ENCODE measurements around the gene BICC1. TPM values are rescaled to one million over a fixed set of nuclear protein-coding genes. Genes with fewer than 3 reads are reported as not detected.

BICC1 gene
- total RNA-seq, 1 experiment from 2014 or later: 0.67 TPM

- no peak for ATAC-seq
- intact Hi-C loops (cut with micrococcal nuclease; ENCODE audit: unreplicated experiment) (no loop called here), in situ Hi-C loops (cut with HindIII; ENCODE audit: low pct_unique_long_range_greater_than_20kb, low sequenced_read_pairs) (no loop called here)
- no peaks in the 10 kb centered on the region for H3K27me3 ChIP-seq (ENCODE audit: control insufficient read depth, insufficient read depth, low read length)
- H3K4me1 ChIP-seq (ENCODE audit: control insufficient read depth, insufficient read depth, low read length): no peaks in the 10 kb centered on the region
- no peaks in the 10 kb centered on the region for H3K36me3 ChIP-seq (ENCODE audit: control insufficient read depth, insufficient read depth, low read length)
- H3K4me3 ChIP-seq (ENCODE audit: low read depth in 2 of 2, low read length in 2 of 2): no peak overlapping the region
- H3K27ac ChIP-seq (ENCODE audit: low read length): no peak overlapping the region
- no peaks in the 10 kb centered on the region for H3K9me3 ChIP-seq (ENCODE audit: control insufficient read depth, insufficient read depth, low read depth, low read length)
- ChIA-PET POLR2A (no interaction called here), CTCF (no interaction called here)
- no peak for DNase-seq (ENCODE audit: low read depth, low spot score)
- no peak for TF ChIP-seq TCF7L2 (IDR thresholded peaks at IDR 0.05; ENCODE audit: low read depth, low read length)
- TF ChIP-seq SIN3A (IDR thresholded peaks at IDR 0.05; ENCODE audit: borderline replicate concordance, insufficient read depth, low read depth, low read length): no peak
- TF ChIP-seq CTCF (IDR thresholded peaks at IDR 0.05): no peak
- TF ChIP-seq POLR2AphosphoS5 (IDR thresholded peaks at IDR 0.05; ENCODE audit: low read depth, low read length): no peak
- no peak for TF ChIP-seq REST (IDR thresholded peaks at IDR 0.05; ENCODE audit: insufficient read depth in 1 of 2, low read depth in 2 of 2, low read length in 1 of 2)
- BruUV-seq (replicated peaks): no TSS peak
These were observed 328.3 kb downstream of the BICC1 start for GRCh38 chr10:58840840-58841435.

- ATAC-seq: no peak
- H3K9me3 ChIP-seq (ENCODE audit: control insufficient read depth, insufficient read depth, low read depth, low read length): no peaks in the 10 kb centered on the region
- no peaks in the 10 kb centered on the region for H3K27me3 ChIP-seq (ENCODE audit: control insufficient read depth, insufficient read depth, low read length)
- in situ Hi-C loops (cut with HindIII; ENCODE audit: low pct_unique_long_range_greater_than_20kb, low sequenced_read_pairs): no loop called here
- H3K27ac ChIP-seq (ENCODE audit: low read length): no peak overlapping the region
- no peaks in the 10 kb centered on the region for H3K36me3 ChIP-seq (ENCODE audit: control insufficient read depth, insufficient read depth, low read length)
- intact Hi-C loops (cut with micrococcal nuclease; ENCODE audit: unreplicated experiment): no loop called here
- ChIA-PET POLR2A (no interaction called here), CTCF (no interaction called here)
- TF ChIP-seq CTCF (IDR thresholded peaks at IDR 0.05): no peak
- TF ChIP-seq POLR2AphosphoS5 (IDR thresholded peaks at IDR 0.05; ENCODE audit: low read depth, low read length): no peak
- TF ChIP-seq SIN3A (IDR thresholded peaks at IDR 0.05; ENCODE audit: borderline replicate concordance, insufficient read depth, low read depth, low read length): no peak
- no peak for TF ChIP-seq TCF7L2 (IDR thresholded peaks at IDR 0.05; ENCODE audit: low read depth, low read length)
- TF ChIP-seq REST (IDR thresholded peaks at IDR 0.05; ENCODE audit: insufficient read depth in 1 of 2, low read depth in 2 of 2, low read length in 1 of 2): no peak
- DNase-seq (ENCODE audit: low read depth, low spot score): no peak
- BruUV-seq (replicated peaks): no TSS peak
- H3K4me3 ChIP-seq (ENCODE audit: low read depth in 2 of 2, low read length in 2 of 2): no peak overlapping the region
- no peaks in the 10 kb centered on the region for H3K4me1 ChIP-seq (ENCODE audit: control insufficient read depth, insufficient read depth, low read length)
These were observed 330.2 kb downstream of the BICC1 start for GRCh38 chr10:58842860-58843376.
